Activated CD4-positive, alpha-beta T cell treated with anti-CD3 and anti-CD28 coated beads, Interleukin-2, amount 50 U/mL, for 16 hours (primary cell): Measurements from ENCODE around the gene URB1.
A peak's percentile ranks its signal among the peaks of the same experiment; 100 is the strongest.
"Not testable (repeated sequence)": the region's sequence is repeated elsewhere in the genome, so short reads cannot be mapped to it uniquely, and the experiment has no call there.

Experiments
- DNase-seq: peaks from one replicate; pipeline ENCODE4 v3.0.0-alpha.2; 2020

The URB1 gene

DNA sequence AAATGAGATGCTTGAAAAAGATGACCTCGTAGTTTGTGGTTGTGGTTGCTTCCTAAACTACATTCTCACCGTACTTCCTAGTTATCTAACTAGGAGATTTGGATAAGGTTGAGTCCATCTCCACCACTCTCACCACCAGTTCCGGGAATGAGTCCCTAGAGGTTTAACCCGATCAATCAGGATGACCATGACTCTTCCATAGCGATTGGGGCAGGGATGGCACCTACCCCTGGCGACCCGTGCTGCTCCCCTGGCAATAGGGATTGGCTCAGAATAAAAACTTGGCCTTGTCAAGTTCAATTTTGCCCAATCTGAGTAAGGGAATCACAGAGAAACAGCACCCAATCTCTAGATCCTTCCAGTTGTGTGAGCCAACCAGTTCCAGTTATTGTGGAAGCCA lies 111.3 kb downstream of the URB1 start:
- no peak for DNase-seq

DNA sequence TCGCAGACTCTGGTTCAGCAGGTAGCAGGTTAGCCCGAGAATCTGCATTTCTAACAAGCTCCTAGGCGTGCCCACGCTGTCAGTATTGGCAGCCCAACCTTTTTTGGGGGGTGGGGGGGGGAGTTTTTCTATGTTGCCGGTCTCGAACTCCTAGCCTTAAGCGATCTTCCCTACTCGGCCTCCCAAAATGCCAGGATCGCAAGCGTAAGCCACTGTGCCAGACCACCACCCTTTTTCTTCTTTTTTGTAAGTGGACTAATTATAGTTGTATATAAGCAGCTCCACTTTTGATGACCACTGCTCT lies 113.5 kb downstream of the URB1 start:
- no peak for DNase-seq

DNA sequence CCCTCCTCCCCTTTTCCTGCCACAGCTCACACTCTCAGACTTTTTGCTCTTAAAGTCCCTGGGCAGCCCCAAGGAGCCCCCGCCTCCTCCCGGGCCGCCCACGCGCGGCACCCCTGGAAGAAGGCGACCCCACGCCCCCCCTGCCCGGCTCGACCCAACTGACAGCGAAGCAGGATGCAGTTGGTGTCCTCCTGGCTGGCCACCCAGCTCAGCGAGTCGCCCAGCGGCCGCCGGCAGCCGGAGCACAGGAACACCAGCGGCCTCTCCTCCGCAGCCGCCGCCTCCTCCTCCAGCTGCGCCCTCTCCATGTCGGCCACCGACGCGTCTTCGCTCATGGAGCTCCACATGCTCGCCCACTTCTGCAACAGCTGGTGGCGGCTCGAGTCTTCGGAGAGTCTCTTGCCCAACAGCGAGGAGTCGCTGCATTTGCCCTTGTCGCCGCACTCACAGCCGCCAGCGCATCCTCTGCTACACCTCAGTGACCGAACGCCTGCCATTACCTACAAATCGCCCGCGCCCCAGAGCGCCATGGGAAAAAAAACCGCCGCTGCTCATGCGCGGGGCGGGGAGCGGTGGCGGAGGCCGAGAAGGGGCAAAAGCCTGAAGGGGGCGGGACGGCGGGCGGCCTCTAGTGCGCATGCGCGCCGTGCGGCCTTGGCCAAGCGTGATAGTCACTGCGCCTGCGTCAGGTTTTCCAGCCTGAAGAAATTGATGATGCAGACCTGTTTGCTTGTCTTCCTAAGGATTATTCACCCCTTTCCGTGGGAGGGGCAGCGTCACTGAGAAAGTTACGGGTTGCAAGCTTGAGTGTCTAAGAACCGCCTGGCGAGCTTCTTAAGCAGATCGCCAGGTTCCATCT lies 114.1 kb downstream of the URB1 start, which contains the start of gene MIS18A:
MIS18A (minus strand) TSS at position 532 of the 859 bp plus-strand sequence; CDS start at position 497, 35 bp downstream.
- DNase-seq, result peak; percentile 96

DNA sequence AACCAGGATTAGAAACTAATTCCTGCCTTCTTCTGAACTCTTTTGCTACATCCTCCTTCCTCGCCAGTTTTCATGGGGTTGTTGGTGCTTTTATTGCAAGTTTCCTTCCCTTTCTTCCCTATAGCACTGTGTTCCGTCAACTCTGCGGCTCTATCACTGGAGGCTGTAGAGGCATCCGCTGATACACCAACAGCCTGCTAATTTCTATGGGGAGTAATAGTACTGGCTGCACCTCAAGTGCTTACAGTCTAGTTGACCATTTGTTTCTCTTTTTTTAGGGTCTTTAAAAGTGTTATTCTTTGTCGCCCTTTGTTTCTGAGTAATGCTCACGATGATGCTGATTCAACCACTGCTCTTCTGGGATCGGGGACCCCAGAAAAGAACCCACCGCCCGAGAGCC lies 114.7 kb downstream of the URB1 start:
- DNase-seq, result peak; percentile 14

DNA sequence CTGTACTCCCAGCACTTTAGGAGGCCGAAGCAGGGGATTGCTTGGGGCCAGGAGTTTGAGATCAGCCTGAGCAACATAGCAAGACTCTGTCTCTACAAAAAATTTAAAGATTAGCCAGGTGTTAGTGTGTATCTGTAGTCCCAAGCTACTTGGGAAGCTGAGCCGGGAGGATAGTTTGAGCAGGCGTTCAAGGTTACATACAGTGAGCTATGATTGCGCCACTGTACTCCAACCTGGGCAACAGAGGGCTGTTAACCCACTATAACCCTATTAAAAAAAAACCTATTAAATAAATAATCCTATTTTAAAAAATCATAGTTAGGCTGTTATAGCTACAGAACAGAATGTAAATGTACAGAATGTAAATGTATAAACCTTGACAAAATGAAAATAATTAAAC lies 116.1 kb downstream of the URB1 start:
- DNase-seq, result no peak

DNA sequence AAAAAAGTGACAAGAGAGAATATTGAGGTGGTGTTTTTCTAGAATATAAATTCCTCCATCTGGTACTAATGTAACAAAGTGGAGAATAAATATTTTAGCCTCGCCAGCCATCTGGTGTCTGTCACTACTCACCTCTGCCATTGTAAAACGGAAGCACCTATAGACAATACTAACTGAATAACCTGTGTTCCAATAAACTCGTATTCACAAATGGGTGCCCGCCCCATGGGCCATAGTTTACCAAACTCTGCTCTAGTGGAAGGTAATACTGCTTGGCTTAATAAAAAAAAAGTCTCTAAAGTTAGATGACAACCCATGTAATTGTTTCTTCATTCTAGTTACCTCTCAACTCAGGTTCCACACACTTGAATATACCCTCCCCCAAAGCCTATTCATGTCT lies 122.1 kb downstream of the URB1 start:
- DNase-seq, result no peak

DNA sequence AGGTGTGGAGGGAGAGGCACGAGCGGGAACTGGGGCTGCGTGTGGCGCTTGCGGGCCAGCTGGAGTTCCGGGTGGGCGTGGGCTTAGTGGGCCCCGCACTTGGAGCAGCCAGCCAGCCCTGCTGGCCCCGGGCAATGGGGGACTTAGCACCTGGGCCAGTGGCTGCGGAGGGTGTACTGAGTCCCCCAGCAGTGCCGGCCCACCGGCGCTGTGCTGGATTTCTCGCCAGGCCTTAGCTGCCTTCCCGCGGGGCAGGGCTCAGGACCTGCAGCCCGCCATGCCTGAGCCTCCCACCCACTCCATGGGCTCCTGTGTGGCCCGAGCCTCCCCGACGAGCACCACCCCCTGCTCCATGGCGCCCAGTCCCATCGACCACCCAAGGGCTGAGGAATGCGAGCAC lies 127.5 kb downstream of the URB1 start:
- DNase-seq, result not testable (repeated sequence)

DNA sequence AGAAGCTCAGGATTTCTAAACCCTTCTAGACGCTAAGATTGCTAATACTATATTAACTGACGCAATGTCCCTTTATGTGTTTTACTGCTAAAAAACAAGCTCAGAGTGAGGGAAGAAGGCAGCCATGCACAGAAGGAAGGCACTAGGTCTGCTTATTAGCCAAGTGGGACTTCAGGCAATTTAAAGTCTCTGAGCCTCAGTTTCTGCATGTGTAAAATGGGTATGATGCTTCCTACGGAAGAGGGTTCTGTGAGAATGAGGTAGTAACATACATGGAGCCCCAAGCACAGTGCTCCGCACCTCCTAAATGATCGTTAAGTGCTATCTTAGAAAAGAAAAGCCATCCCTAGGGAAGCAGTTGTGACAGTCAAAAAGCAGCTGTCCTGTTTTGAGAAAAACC lies 130.9 kb downstream of the URB1 start:
- no peak for DNase-seq
